Kidney (tissue), 14 donors: ENCODE data around the gene SLC22A4. TPM values are rescaled to one million over a fixed set of nuclear protein-coding genes. Genes with fewer than 3 reads are reported as not detected.

Experiments used
- DNase-seq, 5 donors: peaks; one replicate each; pipeline ENCODE4 v3.0.0-alpha.2; 2013 to 2020
- FAIRE-seq: peaks from 2 replicates; lab custom pipeline; 2012; peaks lifted over from hg19 to GRCh38; lab: Jason Lieb, UNC
- H3K27ac ChIP-seq, 2 donors: one replicate each; pipeline ENCODE4 v1.7.0; 2013; ENCODE audit warnings: low read depth in 2 of 2, low read length in 2 of 2, inconsistent platforms in 1 of 2
- H3K27me3 ChIP-seq: one replicate; pipeline ENCODE4 v1.7.1; 2013; ENCODE audit warnings: low read length, inconsistent platforms; ENCODE audit not compliant: control insufficient read depth, insufficient read depth
- H3K36me3 ChIP-seq, 3 donors: one replicate each; pipeline versions ENCODE4 v1.7.0 to v1.7.1; 2013; ENCODE audit warnings: low read length in 3 of 3, control low read depth in 1 of 3, inconsistent platforms in 1 of 3; ENCODE audit not compliant: insufficient read depth in 3 of 3, control insufficient read depth in 2 of 3
- H3K4me1 ChIP-seq, 3 donors: one replicate each; pipeline versions ENCODE4 v1.7.0 to v1.7.1; 2013; ENCODE audit warnings: low read length in 3 of 3, inconsistent platforms in 1 of 3, low read depth in 1 of 3; ENCODE audit not compliant: control insufficient read depth in 2 of 3, insufficient read depth in 2 of 3
- H3K4me3 ChIP-seq, 3 donors: one replicate each; pipeline versions ENCODE4 v1.7.0 to v1.8.1; 2013; ENCODE audit warnings: low read length in 3 of 3, control low read depth in 1 of 3, inconsistent platforms in 1 of 3
- H3K9ac ChIP-seq, 3 donors: one replicate each; pipeline versions ENCODE4 v1.7.0 to v1.7.1; 2013; ENCODE audit warnings: low read length in 3 of 3, control low read depth in 1 of 3, inconsistent platforms in 1 of 3
- H3K9me3 ChIP-seq, 3 donors: one replicate each; pipeline versions ENCODE4 v1.7.0 to v1.7.1; 2013; ENCODE audit warnings: low read length in 3 of 3, control low read depth in 1 of 3, inconsistent platforms in 1 of 3; ENCODE audit not compliant: control insufficient read depth in 2 of 3, insufficient read depth in 1 of 3
- intact Hi-C: fragments of 100-400 bp; cut with DNase I; formaldehyde crosslinking; loops from one replicate; pipeline ENCODE4 v1.11.1; 2022
- polyA plus RNA-seq: library from polyadenylated mRNA; stranded (reverse); fragments of 350-450 nt; fragmentation: Illumina TruSeq; extraction: RNeasy Lipid Tissue Mini Kit (QIAGEN cat#74804); gene quantifications from one replicate; pipeline ENCODE4 v1.2.3, GENCODE V29; 2014; ENCODE audit warnings: low read depth, low replicate concordance; ENCODE audit not compliant: insufficient read depth
- total RNA-seq: library from RNA; stranded (reverse); fragmentation: NEBNext Ultra II Directional; extraction: Animal tissue kit (Norgen Biotek cat#: 25700); gene quantifications from one replicate; pipeline ENCODE4 v1.2.1, GENCODE V29; 2021
- TF ChIP-seq, protein P1 (sequence below): IDR thresholded peaks from 3 replicates; pipeline ENCODE4 v1.5.1; 2012; ENCODE audit warnings: mild to moderate bottlenecking, moderate library complexity, borderline replicate concordance; ENCODE audit not compliant: insufficient read depth; ENCODE audit errors: extremely low read depth
- donor health status: control.
- donor health status: control.
- donor health status: control.
- donor health status: control.
- donor health status: control.
- donor health status: DM: yes; HTN: yes; CAD: no.
- donor health status: Normal renal cell carcinoma (clear cell type).

SLC22A4 gene
- total and polyA plus RNA-seq, 2 donors from 2014 or later, result 2.4 to 7.6 TPM

- no peak overlapping the region for H3K9ac ChIP-seq
- FAIRE-seq, result no peak
- intact Hi-C loops, result loop anchor here (10.0 kb wide), 1 partner anchor 125 kb away; no protein-coding TSS in a partner anchor
- H3K4me3 ChIP-seq, result no peak overlapping the region
- H3K9me3 ChIP-seq, result no peaks in the 10 kb centered on the region
- no peaks in the 10 kb centered on the region for H3K27me3 ChIP-seq
- DNase-seq, result peak in 1 of 5 donors; percentile 22
- H3K27ac ChIP-seq, result no peak overlapping the region
- peaks cover 0 to 8% (median 3%) of the 10 kb centered on the region in 3 donors for H3K4me1 ChIP-seq
- peaks cover 0 to 25% (median 20%) of the 10 kb centered on the region in 3 donors for H3K36me3 ChIP-seq
- TF ChIP-seq, protein P1, sequence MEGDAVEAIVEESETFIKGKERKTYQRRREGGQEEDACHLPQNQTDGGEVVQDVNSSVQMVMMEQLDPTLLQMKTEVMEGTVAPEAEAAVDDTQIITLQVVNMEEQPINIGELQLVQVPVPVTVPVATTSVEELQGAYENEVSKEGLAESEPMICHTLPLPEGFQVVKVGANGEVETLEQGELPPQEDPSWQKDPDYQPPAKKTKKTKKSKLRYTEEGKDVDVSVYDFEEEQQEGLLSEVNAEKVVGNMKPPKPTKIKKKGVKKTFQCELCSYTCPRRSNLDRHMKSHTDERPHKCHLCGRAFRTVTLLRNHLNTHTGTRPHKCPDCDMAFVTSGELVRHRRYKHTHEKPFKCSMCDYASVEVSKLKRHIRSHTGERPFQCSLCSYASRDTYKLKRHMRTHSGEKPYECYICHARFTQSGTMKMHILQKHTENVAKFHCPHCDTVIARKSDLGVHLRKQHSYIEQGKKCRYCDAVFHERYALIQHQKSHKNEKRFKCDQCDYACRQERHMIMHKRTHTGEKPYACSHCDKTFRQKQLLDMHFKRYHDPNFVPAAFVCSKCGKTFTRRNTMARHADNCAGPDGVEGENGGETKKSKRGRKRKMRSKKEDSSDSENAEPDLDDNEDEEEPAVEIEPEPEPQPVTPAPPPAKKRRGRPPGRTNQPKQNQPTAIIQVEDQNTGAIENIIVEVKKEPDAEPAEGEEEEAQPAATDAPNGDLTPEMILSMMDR, result no peak
These were observed 85.9 kb downstream of the SLC22A4 start for GRCh38 chr5:132380047-132380446.

DNA sequence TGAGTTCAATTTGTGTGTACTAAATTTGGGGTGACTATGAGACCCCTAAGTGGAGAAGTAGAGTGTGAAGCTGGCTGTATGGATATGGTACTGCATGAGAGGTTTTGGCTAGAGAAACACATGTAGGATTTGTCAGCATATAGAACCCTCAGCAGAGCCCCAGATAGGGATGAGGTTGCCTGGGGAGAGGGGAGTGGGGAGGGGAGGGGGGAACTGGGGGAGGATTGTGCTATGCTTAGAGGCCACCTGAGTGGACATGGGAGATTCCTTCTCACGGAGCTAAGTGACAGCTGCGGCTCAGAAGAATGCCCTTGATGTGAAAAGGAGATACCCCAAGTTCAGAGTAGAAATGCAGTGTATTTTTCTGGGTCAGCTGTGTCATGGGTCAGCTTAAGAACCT, 86.5 kb downstream of the SLC22A4 start:
- DNase-seq (no peak), FAIRE-seq (no peak)
- Histone ChIP-seq H3K9ac (no peak overlapping the region), H3K36me3 (peaks cover 0 to 27% (median 20%) of the 10 kb centered on the region in 3 donors), H3K4me3 (no peak overlapping the region), H3K27me3 (no peaks in the 10 kb centered on the region), H3K27ac (no peak overlapping the region), H3K9me3 (no peaks in the 10 kb centered on the region), H3K4me1 (peaks cover 0 to 11% (median 8%) of the 10 kb centered on the region in 3 donors)
- intact Hi-C loops, result loop anchor here (10.0 kb wide), 1 partner anchor 124 kb away; no protein-coding TSS in a partner anchor
- TF ChIP-seq, protein P1, result no peak

DNA sequence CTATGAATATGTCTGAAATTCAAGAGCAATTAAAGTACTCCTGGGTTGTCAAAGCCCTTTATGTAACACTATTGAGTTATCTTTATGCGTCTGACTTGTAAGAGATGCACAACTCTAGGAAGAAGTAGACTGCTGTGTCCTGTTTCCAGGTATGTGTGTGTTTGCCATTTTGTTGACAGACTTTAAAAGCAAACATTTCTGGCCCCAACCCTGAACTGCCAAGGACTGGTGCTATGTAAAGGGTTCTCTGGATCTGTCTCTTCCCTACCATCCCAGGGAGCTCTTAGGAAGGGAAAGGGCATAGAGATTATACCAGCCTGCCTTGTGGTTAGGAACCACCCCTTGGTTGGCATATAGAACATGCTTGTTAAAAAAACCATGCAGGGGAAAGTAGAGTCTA, 87.4 kb downstream of the SLC22A4 start:
- Histone ChIP-seq H3K9me3 (no peaks in the 10 kb centered on the region), H3K27me3 (no peaks in the 10 kb centered on the region), H3K4me1 (peaks cover under 1 to 18% (median 12%) of the 10 kb centered on the region in 3 donors), H3K4me3 (no peak overlapping the region), H3K36me3 (peaks cover 0 to 29% (median 20%) of the 10 kb centered on the region in 3 donors), H3K27ac (no peak overlapping the region), H3K9ac (no peak overlapping the region)
- TF ChIP-seq, protein P1, result no peak
- intact Hi-C loops, result loop anchor here (10.0 kb wide), 1 partner anchor 123 kb away; no protein-coding TSS in a partner anchor
- FAIRE-seq (no peak), DNase-seq (no peak)
